Measurements from ENCODE around the gene E2F7.
"Not testable (repeated sequence)": the region's sequence is repeated elsewhere in the genome, so short reads cannot be mapped to it uniquely, and the experiment has no call there.

The E2F7 gene, protein sequence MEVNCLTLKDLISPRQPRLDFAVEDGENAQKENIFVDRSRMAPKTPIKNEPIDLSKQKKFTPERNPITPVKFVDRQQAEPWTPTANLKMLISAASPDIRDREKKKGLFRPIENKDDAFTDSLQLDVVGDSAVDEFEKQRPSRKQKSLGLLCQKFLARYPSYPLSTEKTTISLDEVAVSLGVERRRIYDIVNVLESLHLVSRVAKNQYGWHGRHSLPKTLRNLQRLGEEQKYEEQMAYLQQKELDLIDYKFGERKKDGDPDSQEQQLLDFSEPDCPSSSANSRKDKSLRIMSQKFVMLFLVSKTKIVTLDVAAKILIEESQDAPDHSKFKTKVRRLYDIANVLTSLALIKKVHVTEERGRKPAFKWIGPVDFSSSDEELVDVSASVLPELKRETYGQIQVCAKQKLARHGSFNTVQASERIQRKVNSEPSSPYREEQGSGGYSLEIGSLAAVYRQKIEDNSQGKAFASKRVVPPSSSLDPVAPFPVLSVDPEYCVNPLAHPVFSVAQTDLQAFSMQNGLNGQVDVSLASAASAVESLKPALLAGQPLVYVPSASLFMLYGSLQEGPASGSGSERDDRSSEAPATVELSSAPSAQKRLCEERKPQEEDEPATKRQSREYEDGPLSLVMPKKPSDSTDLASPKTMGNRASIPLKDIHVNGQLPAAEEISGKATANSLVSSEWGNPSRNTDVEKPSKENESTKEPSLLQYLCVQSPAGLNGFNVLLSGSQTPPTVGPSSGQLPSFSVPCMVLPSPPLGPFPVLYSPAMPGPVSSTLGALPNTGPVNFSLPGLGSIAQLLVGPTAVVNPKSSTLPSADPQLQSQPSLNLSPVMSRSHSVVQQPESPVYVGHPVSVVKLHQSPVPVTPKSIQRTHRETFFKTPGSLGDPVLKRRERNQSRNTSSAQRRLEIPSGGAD

DNA sequence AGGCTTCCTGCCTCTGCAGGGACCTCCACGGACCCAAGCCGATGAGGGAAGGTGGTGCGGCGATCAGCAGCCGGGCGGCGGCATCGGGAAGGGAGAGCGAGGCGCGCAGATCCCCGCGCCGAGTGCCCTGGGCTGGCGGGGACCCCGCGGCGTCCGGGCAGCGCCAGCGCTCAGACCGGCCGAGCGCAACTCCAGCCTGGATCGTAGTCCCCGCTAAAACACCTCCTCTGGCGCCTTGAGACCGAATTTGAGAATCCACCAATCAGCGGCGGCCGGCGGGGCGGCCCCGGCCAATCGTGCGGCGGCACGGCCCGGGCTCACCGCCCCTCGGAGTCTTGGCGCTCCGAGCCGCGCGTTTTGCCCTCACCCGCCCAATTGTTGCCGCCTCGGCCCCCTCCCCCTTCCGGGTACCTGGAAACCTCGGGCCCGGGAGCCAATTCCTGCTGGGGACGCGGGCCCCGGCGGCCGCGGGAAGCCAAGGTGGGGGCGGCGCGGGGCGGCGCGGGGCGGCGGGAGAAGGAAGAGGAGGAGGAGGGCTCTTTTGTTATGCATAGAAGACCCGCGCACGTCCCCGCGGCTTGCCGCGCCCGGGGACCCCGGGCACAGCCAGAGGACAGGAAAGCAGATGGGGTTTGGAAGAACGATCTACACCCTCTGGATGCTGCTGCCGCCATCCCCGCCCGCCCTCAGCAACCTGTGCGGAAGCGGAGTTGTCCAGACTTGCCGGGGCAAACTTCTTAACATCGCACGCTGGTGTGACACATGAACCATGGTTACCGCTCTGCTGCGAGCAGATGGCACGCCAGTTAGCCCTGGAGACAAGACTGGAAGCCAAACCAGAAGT is at the start of gene E2F7:
E2F7 (minus strand) TSS at position 209 of the 844 bp plus-strand sequence. CDS start 934 bp downstream, outside the sequence.
- in situ Hi-C loops (cut with MboI; ENCODE audit: low sequenced_read_pairs), result no loop called here

DNA sequence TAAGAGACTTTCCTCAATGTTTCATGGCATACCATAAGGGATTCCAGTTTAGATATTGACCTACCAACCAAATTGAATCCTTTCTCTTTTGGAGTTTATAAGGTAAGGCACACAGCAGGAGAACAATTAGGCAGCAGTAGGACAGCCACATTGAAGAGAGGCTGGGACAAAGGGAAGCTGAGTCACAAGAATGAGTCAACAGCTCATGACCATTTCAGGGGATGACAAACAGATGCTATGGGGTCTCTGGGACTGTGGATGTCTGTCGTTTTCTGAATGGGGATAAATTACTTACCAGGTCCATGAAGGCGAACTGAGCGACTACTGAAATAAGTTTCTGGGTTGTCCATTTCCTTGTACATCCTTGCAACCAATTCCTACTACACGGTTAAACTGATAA is 48.6 kb upstream of the E2F7 start:
- in situ Hi-C loops (cut with MboI; ENCODE audit: low sequenced_read_pairs), result no loop called here

DNA sequence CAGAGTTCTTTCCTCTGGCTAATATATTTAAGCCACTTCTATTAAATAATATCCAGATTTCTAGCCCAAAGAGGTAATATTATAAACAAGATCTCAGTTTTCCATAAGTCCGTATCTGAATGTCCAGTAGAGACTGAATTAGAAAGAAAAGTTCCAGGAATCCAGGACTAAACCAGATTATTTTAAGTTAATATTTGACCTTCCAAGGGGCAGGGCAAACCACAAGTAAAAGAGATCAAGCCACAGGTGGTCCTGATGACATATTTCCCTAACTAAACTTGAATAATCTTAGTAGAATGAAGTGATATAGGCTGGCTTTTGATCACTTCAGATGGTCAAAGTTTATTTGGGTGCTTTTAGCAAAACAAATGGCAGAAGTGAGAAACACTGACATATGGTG is 43.3 kb upstream of the E2F7 start:
- in situ Hi-C loops (cut with MboI; ENCODE audit: low sequenced_read_pairs), result no loop called here

DNA sequence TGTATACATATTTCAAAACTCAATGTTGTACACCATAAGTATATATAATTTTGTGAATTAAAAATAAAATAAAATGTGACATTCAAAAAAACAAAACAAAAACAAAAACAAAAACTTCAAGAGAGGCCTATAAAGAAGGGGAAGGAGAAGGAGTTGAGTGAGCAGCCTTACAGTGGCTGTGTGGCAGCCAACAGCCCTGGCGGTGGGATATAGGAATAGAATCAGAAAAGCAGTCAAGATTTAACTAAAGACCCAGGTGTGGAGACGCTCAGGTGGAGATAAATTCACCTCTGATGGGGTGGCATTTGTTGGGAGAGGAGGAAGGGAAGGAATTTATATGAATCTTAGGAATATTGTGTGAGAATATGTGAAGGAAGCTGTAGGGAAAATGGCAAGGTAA is 41.8 kb upstream of the E2F7 start:
- in situ Hi-C loops (cut with MboI; ENCODE audit: low sequenced_read_pairs), result no loop called here

DNA sequence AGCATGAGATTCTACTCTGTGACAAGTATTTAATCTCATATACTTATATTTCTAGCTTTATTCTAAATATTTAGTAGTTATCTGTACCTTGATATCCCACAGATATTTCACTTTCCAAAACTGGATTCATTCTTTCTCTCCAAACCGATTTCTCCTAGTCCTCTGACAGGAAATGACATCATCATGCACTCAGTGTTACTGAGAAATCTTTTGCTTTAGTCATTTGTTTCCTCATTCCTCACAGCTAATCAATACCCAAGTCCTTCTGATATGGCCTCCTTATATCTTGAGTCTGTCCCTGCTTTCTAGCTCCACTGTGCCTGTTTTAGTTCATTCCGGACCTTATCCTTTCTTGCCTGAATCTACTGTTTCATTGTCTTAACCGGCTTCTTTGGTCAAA is 39.4 kb upstream of the E2F7 start:
- in situ Hi-C loops (cut with MboI; ENCODE audit: low sequenced_read_pairs), result no loop called here

DNA sequence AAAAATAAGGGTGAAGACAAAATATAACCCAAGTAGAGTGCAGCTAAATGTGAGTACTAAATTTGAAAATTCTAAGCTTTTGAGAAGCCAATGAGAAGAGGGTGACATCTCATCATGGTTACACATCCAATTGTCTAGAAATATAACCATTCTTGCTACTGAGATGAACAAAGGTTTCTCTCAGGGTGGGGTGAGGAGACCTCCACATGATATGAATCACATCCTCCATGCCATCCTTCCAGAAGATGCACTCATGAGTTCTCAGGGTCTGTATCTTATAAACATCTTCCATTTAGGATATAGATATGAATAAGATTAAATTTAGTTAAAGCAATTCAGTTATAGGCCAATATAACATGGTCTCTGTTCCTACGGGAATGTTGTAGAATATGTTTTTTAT is 38.9 kb upstream of the E2F7 start:
- in situ Hi-C loops (cut with MboI; ENCODE audit: low sequenced_read_pairs), result no loop called here

DNA sequence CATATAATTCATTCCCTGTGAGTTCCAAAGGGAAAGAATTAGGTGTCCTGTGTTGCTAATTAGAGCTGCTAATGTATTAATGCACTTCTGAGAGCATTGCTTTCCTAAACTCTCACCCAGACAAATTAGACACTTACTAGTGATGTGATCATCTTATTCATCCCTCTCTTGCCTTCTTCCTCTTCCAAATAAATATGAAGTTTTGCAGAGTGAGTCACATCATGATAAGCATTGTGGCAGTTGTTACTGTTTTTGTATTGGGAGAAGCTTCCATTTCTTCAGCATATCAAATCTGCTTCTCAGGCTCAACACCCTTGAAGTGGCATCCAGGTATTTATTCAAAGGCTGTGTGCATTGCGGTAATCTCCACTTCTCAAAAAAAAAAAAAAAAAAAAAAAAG is 37.3 kb upstream of the E2F7 start:
- in situ Hi-C loops (cut with MboI; ENCODE audit: low sequenced_read_pairs), result no loop called here

DNA sequence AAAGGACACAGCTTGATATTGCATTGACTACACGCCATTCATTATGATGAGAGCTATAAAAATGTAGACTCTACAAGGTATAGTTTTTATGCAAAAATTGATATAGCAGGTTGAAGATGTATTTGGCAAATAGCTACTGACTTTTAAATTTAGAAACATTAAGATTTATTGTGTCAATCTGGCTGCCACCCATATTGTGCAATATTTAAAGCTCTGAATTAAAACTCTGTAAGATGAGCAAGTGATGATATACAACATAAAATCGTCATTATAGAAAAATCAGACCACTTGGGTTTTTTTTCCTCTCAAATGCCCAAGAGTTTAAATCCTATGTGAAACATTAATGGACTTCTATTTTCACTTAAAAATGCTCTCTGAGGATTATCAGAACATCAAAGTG is 36.8 kb upstream of the E2F7 start:
- in situ Hi-C loops (cut with MboI; ENCODE audit: low sequenced_read_pairs), result no loop called here

DNA sequence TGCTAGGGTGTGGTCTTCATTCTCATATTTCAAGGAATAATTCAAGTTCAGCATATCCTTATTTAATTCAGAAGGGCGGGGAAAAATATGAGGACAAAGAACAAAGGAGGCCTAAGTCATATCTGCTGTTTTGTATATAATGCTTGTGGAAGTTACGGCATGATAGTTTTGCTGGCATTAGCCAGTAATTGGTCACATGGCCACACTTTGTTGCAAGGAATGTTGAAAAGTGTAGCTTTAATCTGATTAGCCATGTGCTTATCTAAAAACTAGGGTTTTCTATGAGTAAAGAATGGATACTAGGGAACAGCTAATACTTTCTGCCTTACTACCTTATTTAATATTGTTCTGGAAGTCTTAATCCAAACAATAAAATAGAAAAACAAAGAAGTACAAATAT is 34.4 kb upstream of the E2F7 start:
- in situ Hi-C loops (cut with MboI; ENCODE audit: low sequenced_read_pairs), result no loop called here

DNA sequence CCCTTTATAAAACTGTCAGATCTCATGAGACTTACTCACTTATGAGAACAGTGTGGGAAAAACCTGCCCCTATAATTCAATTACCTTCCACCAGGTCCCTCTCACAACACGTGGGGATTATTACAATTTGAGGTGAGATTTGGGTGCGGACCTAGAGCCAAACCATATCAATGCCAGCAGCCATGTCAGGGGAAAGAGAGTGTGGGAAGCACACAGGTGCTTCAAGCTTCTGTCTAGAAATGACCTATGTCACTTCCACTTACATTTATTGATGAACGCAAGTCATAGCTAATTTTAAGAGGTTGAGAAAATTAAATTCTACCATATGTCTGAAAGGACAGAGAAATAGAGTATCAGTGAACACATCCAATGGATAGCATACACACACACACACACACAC is 32.5 kb upstream of the E2F7 start:
- in situ Hi-C loops (cut with MboI; ENCODE audit: low sequenced_read_pairs), result no loop called here

DNA sequence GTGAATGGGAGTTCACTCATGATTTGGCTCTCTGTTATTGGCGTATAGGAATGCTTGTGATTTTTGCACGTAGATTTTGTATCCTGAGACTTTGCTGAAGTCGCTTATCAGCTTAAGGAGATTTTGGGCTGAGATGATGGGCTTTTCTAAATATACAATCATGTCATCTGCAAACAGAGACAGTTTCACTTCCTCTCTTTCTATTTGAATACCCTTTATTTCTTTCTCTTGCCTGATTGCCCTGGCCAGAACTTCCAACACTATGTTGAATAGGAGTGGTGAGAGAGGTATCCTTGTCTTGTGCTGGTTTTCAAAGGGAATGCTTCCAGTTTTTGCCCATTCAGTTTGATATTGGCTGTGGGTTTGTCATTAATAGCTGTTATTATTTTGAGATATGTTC is 26.9 kb upstream of the E2F7 start:
- in situ Hi-C loops (cut with MboI; ENCODE audit: low sequenced_read_pairs), result not testable (repeated sequence)

DNA sequence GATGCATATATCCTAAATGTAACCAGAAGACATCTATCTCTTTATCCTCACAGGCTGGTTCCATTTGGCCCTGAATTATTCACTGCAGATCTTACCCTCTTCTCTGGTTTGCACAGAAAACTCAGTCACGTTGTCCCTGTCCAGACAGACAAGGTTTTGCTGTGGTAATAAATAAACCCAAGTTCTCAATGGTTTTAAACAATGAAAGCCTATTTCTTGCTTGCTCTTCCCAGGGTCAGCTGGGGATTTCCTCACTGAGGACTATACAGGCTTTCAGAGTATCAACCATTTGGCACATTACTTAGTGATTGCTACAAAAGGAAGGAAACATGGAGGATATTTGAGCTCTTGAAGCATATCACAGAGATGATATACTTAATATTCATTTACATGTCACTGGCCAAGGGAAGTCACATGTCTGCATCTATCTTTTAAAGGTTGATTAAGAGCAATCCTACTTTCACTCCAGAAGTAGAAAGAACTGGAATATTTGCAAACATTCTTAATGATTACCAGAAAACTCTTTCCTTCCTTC is 24.4 kb upstream of the E2F7 start:
- in situ Hi-C loops (cut with MboI; ENCODE audit: low sequenced_read_pairs), result no loop called here

DNA sequence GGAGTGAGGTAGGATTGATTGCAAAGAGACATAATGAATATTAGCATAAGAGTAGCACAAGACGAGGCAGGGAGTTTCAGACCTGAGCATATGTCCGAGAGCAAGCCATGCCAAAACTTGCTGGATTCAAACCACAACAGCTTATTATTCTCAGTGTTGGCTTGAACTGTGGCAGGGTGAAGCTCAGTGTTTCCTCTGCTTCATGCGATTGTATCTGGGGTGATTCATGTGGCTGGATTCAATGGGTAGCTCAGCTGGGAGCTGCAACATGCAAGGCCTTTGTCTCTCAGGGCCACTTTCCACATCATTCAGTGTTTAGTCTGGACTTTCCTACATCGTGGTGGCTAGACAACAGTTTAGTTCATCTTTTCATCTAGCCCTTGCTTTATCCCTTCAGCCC is 22.1 kb upstream of the E2F7 start:
- in situ Hi-C loops (cut with MboI; ENCODE audit: low sequenced_read_pairs), result no loop called here

DNA sequence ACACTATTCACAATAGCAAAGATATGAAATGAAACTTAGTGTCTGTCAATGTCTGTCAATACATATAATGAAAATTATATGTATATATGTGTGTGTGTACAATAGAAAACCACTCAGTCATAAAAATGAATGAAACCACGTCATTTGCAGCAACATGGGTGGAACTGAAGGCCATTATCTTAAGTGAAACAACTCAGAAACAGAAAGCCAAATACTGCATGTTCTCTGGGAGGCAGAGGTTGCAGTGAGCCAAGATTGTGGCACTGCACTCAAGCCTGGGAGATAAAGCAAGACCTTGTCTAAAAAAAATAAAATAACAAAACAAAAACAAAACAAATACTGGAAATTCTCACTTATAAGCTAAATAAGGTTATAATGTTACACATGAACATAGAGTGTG is 16.7 kb upstream of the E2F7 start:
- in situ Hi-C loops (cut with MboI; ENCODE audit: low sequenced_read_pairs), result no loop called here

DNA sequence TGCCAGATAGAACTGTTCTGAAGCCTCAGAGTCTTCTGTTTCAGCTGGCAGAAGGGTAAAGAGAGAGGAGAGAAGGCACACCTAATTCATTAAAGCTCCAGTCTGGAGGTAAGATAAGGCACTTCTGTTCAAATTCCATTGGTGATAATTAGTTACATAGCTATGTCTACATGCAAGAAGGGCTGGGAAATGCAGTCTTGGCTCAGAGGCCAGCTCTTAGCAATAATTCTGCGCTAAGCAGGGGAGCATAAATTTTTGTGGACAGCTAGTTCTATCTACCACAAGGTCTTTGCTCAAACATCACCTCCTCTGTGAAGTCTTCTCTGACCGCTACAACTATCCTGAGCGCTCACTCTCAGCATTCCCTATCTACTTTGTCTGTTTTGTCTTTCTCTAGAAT is 14.3 kb upstream of the E2F7 start:
- in situ Hi-C loops (cut with MboI; ENCODE audit: low sequenced_read_pairs), result no loop called here

DNA sequence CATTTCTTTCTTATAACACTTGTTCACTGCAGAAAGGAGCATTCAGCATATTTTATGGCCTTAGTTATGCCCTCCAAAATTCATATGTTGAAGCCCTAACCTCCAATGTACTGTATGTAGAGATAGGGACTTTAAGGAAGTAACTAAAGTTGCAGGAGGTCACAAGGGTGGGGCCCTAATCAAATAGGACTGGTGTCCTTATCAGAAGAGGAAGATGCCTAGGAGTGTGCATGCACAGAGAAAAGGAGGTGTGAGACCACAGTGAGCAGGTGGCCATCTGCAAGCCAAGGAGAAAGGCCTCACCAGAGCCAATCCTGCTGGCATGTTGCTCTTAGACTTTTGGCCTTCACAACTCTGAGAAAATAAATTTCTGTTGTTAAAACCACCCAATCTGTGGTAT is 12.9 kb upstream of the E2F7 start:
- in situ Hi-C loops (cut with MboI; ENCODE audit: low sequenced_read_pairs), result no loop called here

DNA sequence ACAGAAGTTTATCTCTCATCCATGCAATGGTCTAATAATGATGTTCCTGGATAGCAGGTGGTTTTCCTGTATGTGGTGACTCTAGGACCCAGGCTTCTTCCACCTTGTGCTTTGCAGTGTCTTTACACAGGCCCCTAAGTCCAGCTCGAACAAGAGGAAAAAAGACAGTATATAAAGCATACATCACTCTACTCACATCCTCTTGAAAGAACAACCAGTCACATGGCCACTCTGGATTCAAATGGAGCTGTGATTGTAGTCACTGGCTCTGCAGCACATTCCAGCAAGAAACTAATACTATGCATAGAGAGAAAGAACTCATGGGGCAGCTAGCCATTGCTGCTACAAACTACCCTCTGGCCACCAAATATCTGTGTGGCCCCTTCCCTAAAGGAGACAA is 11.5 kb upstream of the E2F7 start:
- in situ Hi-C loops (cut with MboI; ENCODE audit: low sequenced_read_pairs), result no loop called here

DNA sequence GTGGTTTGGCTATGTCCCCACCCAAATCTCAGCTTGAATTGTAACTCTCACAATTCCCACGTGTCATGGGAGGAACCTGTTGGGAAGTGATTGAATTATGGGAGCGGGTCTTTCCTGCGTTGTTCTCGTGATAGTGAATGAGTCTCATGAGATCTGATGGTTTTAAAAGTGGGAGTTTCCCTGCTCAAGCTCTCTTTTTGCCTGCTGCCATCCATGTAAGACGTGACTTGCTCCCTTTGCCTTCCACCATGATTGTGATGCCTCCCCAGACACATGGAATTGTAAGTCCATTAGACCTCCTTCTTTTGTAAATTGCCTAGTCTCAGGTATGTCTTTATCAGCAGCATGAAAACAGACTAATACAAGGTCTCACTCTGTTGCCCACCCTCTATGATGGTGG is 8.5 kb upstream of the E2F7 start:
- in situ Hi-C loops (cut with MboI; ENCODE audit: low sequenced_read_pairs), result not testable (repeated sequence)

DNA sequence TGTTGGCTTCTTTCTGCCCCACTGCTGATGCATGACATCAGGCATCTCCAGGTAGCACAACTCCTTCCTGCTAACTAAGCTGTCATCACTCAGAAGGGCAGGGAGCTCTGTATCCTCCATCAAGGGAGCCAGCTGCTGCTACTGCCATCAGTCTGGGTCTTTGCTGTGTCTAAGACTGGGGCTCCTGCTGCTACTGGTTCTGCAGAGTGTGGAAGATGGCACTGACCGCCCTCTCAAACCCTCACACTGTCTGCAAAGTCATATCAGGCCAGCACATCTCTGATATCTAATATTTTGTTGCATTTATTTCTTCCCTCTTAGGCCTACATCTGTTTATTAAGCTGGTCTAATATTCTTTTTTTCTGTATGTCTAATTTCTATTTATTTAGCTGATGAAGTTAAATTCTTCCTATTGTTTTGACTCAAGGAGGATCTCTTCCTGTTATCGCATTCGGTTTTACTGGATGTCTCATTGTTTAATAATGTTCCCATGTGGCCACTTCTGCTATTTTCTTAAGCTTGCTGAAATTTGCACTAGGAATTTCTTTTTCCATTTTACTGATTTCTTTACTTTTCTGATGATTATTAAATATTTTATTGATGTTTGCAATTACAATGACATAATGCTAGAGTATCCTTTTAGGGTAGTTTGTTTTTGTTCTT is 7.6 kb upstream of the E2F7 start:
- in situ Hi-C loops (cut with MboI; ENCODE audit: low sequenced_read_pairs), result no loop called here

DNA sequence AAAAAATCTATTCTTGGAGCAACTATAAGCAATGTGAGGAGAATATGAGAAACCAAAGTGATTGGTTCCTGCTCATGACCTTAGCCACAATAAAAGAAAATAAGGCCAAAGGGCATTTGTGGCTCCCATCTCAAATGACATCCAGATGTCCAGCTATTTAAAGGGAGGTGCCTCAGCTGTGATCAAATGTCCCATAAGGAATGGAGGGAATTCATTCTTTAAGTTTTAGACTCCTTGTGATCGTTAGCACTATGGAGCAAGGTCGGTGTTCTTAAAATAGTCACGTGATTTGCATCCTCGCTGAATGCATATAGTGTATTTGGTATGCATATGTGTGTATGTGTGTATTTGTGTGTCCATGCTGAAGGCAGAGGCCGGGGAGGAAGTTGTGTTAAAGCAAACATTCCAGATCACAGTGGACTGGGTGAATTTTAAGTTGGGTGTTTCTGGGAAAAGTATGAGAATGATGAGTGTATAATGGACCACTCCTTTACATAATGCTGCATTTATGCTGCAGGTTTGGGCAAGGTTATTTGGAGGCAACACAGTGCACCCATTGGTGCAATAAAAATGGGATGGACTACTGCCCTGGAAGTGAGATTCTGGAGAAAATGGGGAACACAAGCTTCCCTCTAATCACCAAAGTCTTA is 5.6 kb upstream of the E2F7 start:
- in situ Hi-C loops (cut with MboI; ENCODE audit: low sequenced_read_pairs), result no loop called here
